Keratinocyte (primary cell): Measurements from ENCODE around the gene PRR36. TPM values are rescaled to one million over a fixed set of nuclear protein-coding genes. Genes with fewer than 3 reads are reported as not detected.

Source experiments
- DNase-seq: peaks from one replicate; pipeline ENCODE4 v3.0.0-alpha.2; 2011; ENCODE audit warnings: low read depth, missing footprints, low spot score
- FAIRE-seq: peaks from 2 replicates; lab custom pipeline; 2011; peaks lifted over from hg19 to GRCh38; lab: Jason Lieb, UNC
- H2AFZ ChIP-seq: 2 replicates; pipeline ENCODE4 v1.6.0; 2012; ENCODE audit warnings: low read length, control low read depth, inconsistent platforms; ENCODE audit not compliant: control insufficient read depth
- H3K27ac ChIP-seq: 2 replicates; pipeline ENCODE4 v1.5.1; 2011; ENCODE audit warnings: low read length; ENCODE audit not compliant: control insufficient read depth, insufficient read depth
- H3K27me3 ChIP-seq: 3 replicates; pipeline ENCODE4 v1.6.0; 2011; ENCODE audit warnings: low read length; ENCODE audit not compliant: control insufficient read depth, insufficient read depth; ENCODE audit errors: extremely low read depth
- H3K36me3 ChIP-seq, 2 experiments: 2 replicates in 1 of 2; 3 replicates in 1 of 2; pipeline ENCODE4 v1.5.1; 2011; ENCODE audit warnings: low read length in 2 of 2, mild to moderate bottlenecking in 1 of 2; ENCODE audit not compliant: control insufficient read depth in 2 of 2, insufficient read depth in 2 of 2; ENCODE audit errors: extremely low read depth in 1 of 2
- H3K4me1 ChIP-seq: 3 replicates; pipeline ENCODE4 v1.5.1; 2011; ENCODE audit warnings: low read length; ENCODE audit not compliant: control insufficient read depth, insufficient read depth; ENCODE audit errors: extremely low read depth
- H3K4me2 ChIP-seq: 3 replicates; pipeline ENCODE4 v1.6.0; 2011; ENCODE audit warnings: low read depth, low read length; ENCODE audit not compliant: control insufficient read depth, insufficient read depth; ENCODE audit errors: extremely low read depth
- H3K4me3 ChIP-seq, 3 experiments: fragments of 200-600 bp in 1 of 3; sonication (generic) in 1 of 3; 2 replicates in 2 of 3; 3 replicates in 1 of 3; pipeline ENCODE4 v1.5.1; 2011 to 2016; ENCODE audit warnings: low read length in 3 of 3, mild to moderate bottlenecking in 3 of 3, control low read depth in 2 of 3, inconsistent platforms in 1 of 3, low read depth in 1 of 3, mixed read lengths in 1 of 3, mixed run types in 1 of 3, moderate library complexity in 1 of 3; ENCODE audit not compliant: control insufficient read depth in 2 of 3, insufficient read depth in 2 of 3; ENCODE audit errors: extremely low read depth in 1 of 3
- H3K79me2 ChIP-seq: 2 replicates; pipeline ENCODE4 v1.6.0; 2012; ENCODE audit warnings: low read length; ENCODE audit not compliant: control insufficient read depth, insufficient read depth
- H3K9ac ChIP-seq: 3 replicates; pipeline ENCODE4 v1.6.0; 2011; ENCODE audit warnings: low read length; ENCODE audit not compliant: control insufficient read depth, insufficient read depth; ENCODE audit errors: extremely low read depth
- H3K9me1 ChIP-seq: 3 replicates; pipeline ENCODE4 v1.6.0; 2011; ENCODE audit warnings: low read length; ENCODE audit not compliant: control insufficient read depth, insufficient read depth; ENCODE audit errors: extremely low read depth
- H3K9me3 ChIP-seq: 2 replicates; pipeline ENCODE4 v1.5.1; 2012; ENCODE audit warnings: low read depth, low read length; ENCODE audit not compliant: control insufficient read depth
- H4K20me1 ChIP-seq: 3 replicates; pipeline ENCODE4 v1.6.0; 2011; ENCODE audit warnings: low read length; ENCODE audit not compliant: control insufficient read depth, insufficient read depth; ENCODE audit errors: extremely low read depth
- EZH2 ChIP-seq: IDR thresholded peaks from one replicate; pipeline ENCODE4 v1.6.1; 2012; ENCODE audit warnings: inconsistent platforms, mild to moderate bottlenecking, low read length, moderate library complexity
- dilution Hi-C: fragments of 300-500 bp; cut with MboI; formaldehyde crosslinking; loops from one replicate; pipeline ENCODE4 v1.7.0; 2020; ENCODE audit warnings: low sequenced_read_pairs; ENCODE audit not compliant: extremely low pct_ligation_motif_present
- polyA plus RNA-seq, 5 experiments: library from polyadenylated mRNA; depleted of rRNA in 3 of 5; stranded (reverse) in 3 of 5; stranded (forward) in 1 of 5; unstranded in 1 of 5; fragments of >200 nt; gene quantifications; 1 replicate in 1 of 5; 2 replicates in 3 of 5; 3 replicates in 1 of 5; pipeline versions ENCODE4 v1.2.1 to v1.2.3, GENCODE V29; 2011 to 2012; ENCODE audit warnings: missing spikeins in 2 of 5, low read depth in 1 of 5, low replicate concordance in 1 of 5
- TF ChIP-seq, protein P1 (sequence below), 3 experiments: IDR thresholded peaks in 1 of 3; conservative IDR thresholded peaks in 1 of 3; optimal IDR thresholded peaks in 1 of 3; 2 replicates in 2 of 3; 3 replicates in 1 of 3; pipeline versions ENCODE3 to v1.5.1; 2011; ENCODE audit warnings: low read length in 3 of 3, mild to moderate bottlenecking in 3 of 3, moderate library complexity in 2 of 3, control low read depth in 1 of 3, inconsistent platforms in 1 of 3; ENCODE audit not compliant: insufficient read depth in 2 of 3; ENCODE audit errors: extremely low read depth in 1 of 3

PRR36 gene
- polyA plus RNA-seq, 1 donor (not counting 4 experiments of a cell fraction or from before 2014, with no cell fraction given) = not detected

DNA sequence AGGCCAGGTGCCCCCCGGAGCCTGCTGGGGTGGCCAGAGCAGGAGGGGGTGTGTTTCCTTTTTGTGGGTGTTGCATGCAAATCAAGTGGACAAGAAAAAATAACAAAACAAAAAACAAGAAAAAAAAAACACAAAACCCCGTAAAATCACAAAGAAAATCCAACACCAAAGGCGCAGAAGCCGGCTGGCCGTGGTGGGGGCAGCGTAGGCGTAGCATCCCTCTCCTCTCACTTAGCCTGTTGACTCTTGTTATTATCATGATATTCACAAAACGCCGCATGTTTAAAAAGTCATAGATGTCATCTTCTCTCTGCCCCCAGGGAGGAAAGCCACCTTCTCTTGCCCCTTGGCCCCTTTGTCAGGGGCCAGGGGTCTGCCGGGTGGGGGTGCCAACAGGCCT lies 39.5 kb upstream of the PRR36 start:
- no peak overlapping the region for H2AFZ ChIP-seq
- no peak overlapping the region for H3K4me3 ChIP-seq
- DNase-seq (no peak), FAIRE-seq (no peak)
- H3K9me3 ChIP-seq = no peaks in the 10 kb centered on the region
- H3K79me2 ChIP-seq = no peaks in the 10 kb centered on the region
- no peaks in the 10 kb centered on the region for H4K20me1 ChIP-seq
- no peak overlapping the region for H3K27ac ChIP-seq
- no peaks in the 10 kb centered on the region for H3K9me1 ChIP-seq
- H3K9ac ChIP-seq = no peak overlapping the region
- no peak overlapping the region for H3K4me2 ChIP-seq
- H3K36me3 ChIP-seq = peaks cover 7 to 11% of the 10 kb centered on the region in 2 experiments
- dilution Hi-C loops = no loop called here
- TF ChIP-seq EZH2 = no peak
- TF ChIP-seq, protein P1, sequence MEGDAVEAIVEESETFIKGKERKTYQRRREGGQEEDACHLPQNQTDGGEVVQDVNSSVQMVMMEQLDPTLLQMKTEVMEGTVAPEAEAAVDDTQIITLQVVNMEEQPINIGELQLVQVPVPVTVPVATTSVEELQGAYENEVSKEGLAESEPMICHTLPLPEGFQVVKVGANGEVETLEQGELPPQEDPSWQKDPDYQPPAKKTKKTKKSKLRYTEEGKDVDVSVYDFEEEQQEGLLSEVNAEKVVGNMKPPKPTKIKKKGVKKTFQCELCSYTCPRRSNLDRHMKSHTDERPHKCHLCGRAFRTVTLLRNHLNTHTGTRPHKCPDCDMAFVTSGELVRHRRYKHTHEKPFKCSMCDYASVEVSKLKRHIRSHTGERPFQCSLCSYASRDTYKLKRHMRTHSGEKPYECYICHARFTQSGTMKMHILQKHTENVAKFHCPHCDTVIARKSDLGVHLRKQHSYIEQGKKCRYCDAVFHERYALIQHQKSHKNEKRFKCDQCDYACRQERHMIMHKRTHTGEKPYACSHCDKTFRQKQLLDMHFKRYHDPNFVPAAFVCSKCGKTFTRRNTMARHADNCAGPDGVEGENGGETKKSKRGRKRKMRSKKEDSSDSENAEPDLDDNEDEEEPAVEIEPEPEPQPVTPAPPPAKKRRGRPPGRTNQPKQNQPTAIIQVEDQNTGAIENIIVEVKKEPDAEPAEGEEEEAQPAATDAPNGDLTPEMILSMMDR (optimal IDR thresholded peaks at IDR 0.05 in 1 of 3, IDR thresholded peaks at IDR 0.05 in 1 of 3, conservative IDR thresholded peaks at IDR 0.05 in 1 of 3; ENCODE audit: extremely low read depth in 1 of 3, insufficient read depth in 2 of 3, low read length in 3 of 3) = no peak
- peaks cover 24% of the 10 kb centered on the region for H3K27me3 ChIP-seq
- H3K4me1 ChIP-seq = peaks cover 9% of the 10 kb centered on the region

DNA sequence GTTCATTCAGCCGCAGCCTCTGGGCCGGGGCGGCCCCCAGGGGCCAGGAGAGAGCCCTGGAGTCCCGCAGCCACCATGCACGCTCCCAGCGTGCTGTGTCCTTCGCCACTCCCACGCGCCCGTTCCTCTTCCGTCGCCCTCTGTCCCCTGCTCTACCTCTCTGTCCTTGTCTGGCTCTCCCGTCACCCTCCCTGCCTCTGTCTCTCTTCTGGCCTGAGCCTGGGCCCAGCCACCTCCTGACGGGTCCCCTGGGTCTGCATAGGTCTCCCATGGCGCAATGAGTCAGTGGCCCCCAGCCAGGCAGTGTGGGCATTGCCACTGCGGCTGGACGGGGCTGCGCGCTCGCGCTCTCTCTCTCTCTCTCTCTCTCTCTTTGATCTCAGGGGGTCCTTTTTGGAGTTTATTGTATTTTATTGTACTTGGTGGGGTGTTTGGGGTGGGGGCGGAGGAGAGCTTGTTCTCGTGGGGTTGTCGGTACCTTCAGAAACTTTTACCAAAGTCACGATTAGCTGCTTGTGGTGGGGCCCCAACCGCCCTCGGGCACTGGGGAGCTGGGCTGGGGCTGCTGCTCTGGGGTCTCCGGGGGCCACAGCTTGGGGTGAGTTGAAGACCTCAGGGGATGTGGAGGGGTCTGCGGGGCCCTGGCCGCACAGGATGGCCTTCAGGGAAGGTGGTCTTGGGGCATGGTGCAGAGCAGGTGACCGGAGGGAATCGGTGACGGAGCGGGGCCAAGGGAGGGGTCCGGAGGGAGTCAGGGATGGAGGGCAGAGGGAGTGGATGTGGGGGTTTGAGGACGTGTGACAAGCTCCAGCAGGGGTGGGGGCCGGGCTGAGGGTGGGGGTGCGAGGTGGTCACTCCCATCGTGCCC lies 38.7 kb upstream of the PRR36 start:
- no peak overlapping the region for H3K27ac ChIP-seq
- no peak overlapping the region for H3K9ac ChIP-seq
- no peak for DNase-seq
- no peaks in the 10 kb centered on the region for H3K9me1 ChIP-seq
- TF ChIP-seq, protein P1 (optimal IDR thresholded peaks at IDR 0.05 in 1 of 3, IDR thresholded peaks at IDR 0.05 in 1 of 3, conservative IDR thresholded peaks at IDR 0.05 in 1 of 3; ENCODE audit: extremely low read depth in 1 of 3, insufficient read depth in 2 of 3, low read length in 3 of 3) = no peak
- TF ChIP-seq EZH2 = no peak
- dilution Hi-C loops = no loop called here
- H3K4me1 ChIP-seq = peaks cover 9% of the 10 kb centered on the region
- H2AFZ ChIP-seq = no peak overlapping the region
- H3K9me3 ChIP-seq = no peaks in the 10 kb centered on the region
- no peak overlapping the region for H3K4me2 ChIP-seq
- H3K27me3 ChIP-seq = peaks cover 19% of the 10 kb centered on the region
- no peak overlapping the region for H3K4me3 ChIP-seq
- H3K36me3 ChIP-seq = peaks cover 7 to 11% of the 10 kb centered on the region in 2 experiments
- no peaks in the 10 kb centered on the region for H4K20me1 ChIP-seq
- no peak for FAIRE-seq
- peaks cover 4% of the 10 kb centered on the region for H3K79me2 ChIP-seq
